HepG2 (cell line): ENCODE data around the gene STK38L. TPM values are rescaled to one million over a fixed set of nuclear protein-coding genes. Genes with fewer than 3 reads are reported as not detected.

ENCODE experiments used
- ATAC-seq: fragments of 200-7000 bp; cut with Tn5 transposase; 3 replicates; pipeline ENCODE4 v1.9.1; 2020; ENCODE audit warnings: mild to moderate bottlenecking, moderate library complexity
- BruUV-seq: library from RNA; stranded (reverse); fragments of 400-500 nt; replicated peaks from 2 replicates; lab custom pipeline; 2021; lab: Mats Ljungman, UMichigan
- CTCF ChIA-PET: fragments of 300-600 bp; formaldehyde crosslinking; extraction: SDS; loops from one replicate; lab custom pipeline; 2021; ENCODE audit warnings: low total read pairs, inconsistent platforms, low intra/inter-chr PET ratio; lab: Yijun Ruan, JAX
- POLR2A ChIA-PET: fragments of 350-600 bp; sonication (Branson Sonifier 250); formaldehyde crosslinking; loops from one replicate; lab custom pipeline; 2020; ENCODE audit warnings: antibody characterized with exemption, inconsistent platforms; lab: Yijun Ruan, JAX
- DNase-seq: peaks from one replicate; pipeline ENCODE4 v3.0.0-alpha.2; 2015; ENCODE audit warnings: low spot score
- FAIRE-seq: peaks from 3 replicates; lab custom pipeline; 2011; peaks lifted over from hg19 to GRCh38; lab: Jason Lieb, UNC
- H2AFZ ChIP-seq: one replicate; pipeline ENCODE4 v1.6.1; 2011; ENCODE audit warnings: low read length, inconsistent platforms
- H3K27ac ChIP-seq: fragments of 300-600 bp; 3 replicates; pipeline ENCODE4 v1.8.0; 2011; ENCODE audit warnings: mixed run types, mild to moderate bottlenecking, mixed read lengths, low read length, inconsistent platforms; ENCODE audit not compliant: insufficient read depth; ENCODE audit errors: extremely low read length
- H3K27me3 ChIP-seq, 2 experiments: fragments of 200-600 bp in 1 of 2; 2 replicates in 1 of 2; 3 replicates in 1 of 2; pipeline versions ENCODE4 v1.6.0 to v1.8.0; 2011; ENCODE audit warnings: low read length in 2 of 2, mild to moderate bottlenecking in 2 of 2, moderate library complexity in 2 of 2, inconsistent platforms in 1 of 2; ENCODE audit not compliant: insufficient read depth in 2 of 2, control insufficient read depth in 1 of 2
- H3K36me3 ChIP-seq, 2 experiments: fragments of 200-600 bp in 1 of 2; replicated peaks in 1 of 2; 2 replicates in 1 of 2; 3 replicates in 1 of 2; pipeline versions ENCODE4 v1.5.1 to v1.8.0; 2011; ENCODE audit warnings: low read length in 2 of 2, inconsistent platforms in 1 of 2; ENCODE audit not compliant: insufficient read depth in 2 of 2, control insufficient read depth in 1 of 2
- H3K4me1 ChIP-seq: 2 replicates; pipeline ENCODE4 v1.5.1; 2012; ENCODE audit warnings: low read length, inconsistent platforms; ENCODE audit not compliant: insufficient read depth
- H3K4me2 ChIP-seq: 2 replicates; pipeline ENCODE4 v1.6.0; 2011; ENCODE audit warnings: low read depth, low read length, inconsistent platforms
- H3K4me3 ChIP-seq, 3 experiments: fragments of 200-600 bp in 1 of 3; sonication (generic), shearing (Covaris generic) in 1 of 3; replicated peaks in 1 of 3; 2 replicates each; pipeline ENCODE4 v1.5.1; 2011 to 2016; ENCODE audit warnings: low read length in 3 of 3, inconsistent platforms in 2 of 3, low read depth in 2 of 3, mild to moderate bottlenecking in 2 of 3, control low read depth in 1 of 3, mixed read lengths in 1 of 3; ENCODE audit not compliant: insufficient read depth in 1 of 3
- H3K79me2 ChIP-seq: one replicate; pipeline ENCODE4 v1.6.1; 2011; ENCODE audit warnings: low read length, inconsistent platforms; ENCODE audit not compliant: insufficient read depth
- H3K9ac ChIP-seq: 2 replicates; pipeline ENCODE4 v1.6.0; 2011; ENCODE audit warnings: mild to moderate bottlenecking, low read depth, low read length, inconsistent platforms; ENCODE audit not compliant: insufficient read depth
- H3K9me3 ChIP-seq: 2 replicates; pipeline ENCODE4 v1.5.1; 2012; ENCODE audit warnings: mild to moderate bottlenecking, low read length
- H4K20me1 ChIP-seq: 2 replicates; pipeline ENCODE4 v1.6.0; 2011; ENCODE audit warnings: inconsistent platforms, mild to moderate bottlenecking, low read length, moderate library complexity; ENCODE audit not compliant: insufficient read depth
- ARID5B ChIP-seq: IDR thresholded peaks from 2 replicates; pipeline ENCODE4 v1.4.0; 2020; ENCODE audit warnings: mild to moderate bottlenecking, missing genetic modification reagents
- EP300 ChIP-seq, 3 experiments: sonication (generic) in 1 of 3; formaldehyde crosslinking in 1 of 3; IDR thresholded peaks; 2 replicates each; pipeline versions ENCODE4 v1.5.1 to v1.6.1; 2011 to 2020; ENCODE audit warnings: low read depth in 2 of 3, low read length in 2 of 3, borderline replicate concordance in 1 of 3, improper control_type of control experiment in 1 of 3, mild to moderate bottlenecking in 1 of 3, missing genetic modification reagents in 1 of 3, moderate library complexity in 1 of 3
- GATAD2A ChIP-seq: IDR thresholded peaks from 2 replicates; pipeline ENCODE4 v1.6.1; 2016
- GTF2F1 ChIP-seq: fragments of 150-350 bp; IDR thresholded peaks from 2 replicates; pipeline ENCODE4 v1.6.1; 2014; ENCODE audit warnings: low read length
- SAP130 ChIP-seq: IDR thresholded peaks from 2 replicates; pipeline ENCODE4 v1.6.1; 2016; ENCODE audit warnings: low read depth
- SCMH1 ChIP-seq: sonication (generic); formaldehyde crosslinking; IDR thresholded peaks from 2 replicates; pipeline ENCODE4 v1.9.0; 2021; ENCODE audit warnings: missing genetic modification reagents, mild to moderate bottlenecking, borderline replicate concordance
- WGBS: methylation state at CpG from one replicate; pipeline ENCODE4 v1.1.6; 2017; ENCODE audit warnings: low lambda C conversion rate; 5-methylcytosine and 5-hydroxymethylcytosine counted together
- in situ Hi-C: cut with HindIII; loops from 2 replicates; pipeline ENCODE4 v1.10.0; 2017; ENCODE audit warnings: low pct_unique_long_range_greater_than_20kb; ENCODE audit not compliant: extremely low pct_ligation_motif_present
- intact Hi-C: fragments of 100-400 bp; cut with micrococcal nuclease; formaldehyde crosslinking; loops from one replicate; pipeline ENCODE4 v1.10.0; 2022; ENCODE audit not compliant: unreplicated experiment
- polyA plus RNA-seq, 8 experiments: library from polyadenylated mRNA; depleted of rRNA in 3 of 8; stranded (reverse) in 7 of 8; unstranded in 1 of 8; fragments of >200 nt; fragmentation: Illumina TruSeq in 4 of 8; extraction: Trizol in 4 of 8; gene quantifications; 2 replicates each; pipeline versions ENCODE4 v1.2.1 to v1.2.3, GENCODE V29; 2011 to 2016; ENCODE audit warnings: low read depth in 4 of 8, missing spikeins in 1 of 8, mixed read lengths in 1 of 8; ENCODE audit not compliant: insufficient read depth in 1 of 8
- total RNA-seq, 5 experiments: library from RNA; depleted of rRNA; stranded (reverse); fragments of >200 nt; fragmentation: Illumina TruSeq; extraction: Trizol; gene quantifications; 2 replicates each; pipeline ENCODE4 v1.2.3, GENCODE V29; 2016; ENCODE audit warnings: low read depth in 1 of 5
- TF ChIP-seq, protein P1 (sequence below): sonication (generic); IDR thresholded peaks from 2 replicates; pipeline ENCODE4 v1.6.1; 2016; ENCODE audit warnings: low read depth, borderline replicate concordance

STK38L gene
- total and polyA plus RNA-seq, 2 of the 13 experiments (the other 11 are each of a cell fraction or from before 2014, with no cell fraction given): 6.1 to 26.4 TPM

GRCh38 chr12:27303139-27304111, 59.3 kb downstream of the STK38L start:
- intact Hi-C loops (loop anchor here (5.0 kb wide), 1 partner anchor 266 kb away; no protein-coding TSS in a partner anchor), in situ Hi-C loops (loop anchor here (10.0 kb wide), 1 partner anchor 269 kb away; no protein-coding TSS in a partner anchor)
- Histone ChIP-seq H3K9me3 (no peaks in the 10 kb centered on the region), H2AFZ (no peak overlapping the region), H3K4me3 (no peak overlapping the region), H3K4me1 (peaks cover 10% of the 10 kb centered on the region), H3K27ac (no peak overlapping the region), H3K36me3 (peaks cover 1 to 3% of the 10 kb centered on the region in 2 experiments; a peak in 1 of 5 replicates), H4K20me1 (no peaks in the 10 kb centered on the region; the same call in 1 of the 2 replicates), H3K79me2 (no peaks in the 10 kb centered on the region), H3K9ac (no peak overlapping the region), H3K27me3 (no peaks in the 10 kb centered on the region), H3K4me2 (no peak overlapping the region)
- no TSS peak for BruUV-seq
- ATAC-seq (peak; percentile 67), DNase-seq (no peak), FAIRE-seq (no peak)
- TF ChIP-seq, protein P1, sequence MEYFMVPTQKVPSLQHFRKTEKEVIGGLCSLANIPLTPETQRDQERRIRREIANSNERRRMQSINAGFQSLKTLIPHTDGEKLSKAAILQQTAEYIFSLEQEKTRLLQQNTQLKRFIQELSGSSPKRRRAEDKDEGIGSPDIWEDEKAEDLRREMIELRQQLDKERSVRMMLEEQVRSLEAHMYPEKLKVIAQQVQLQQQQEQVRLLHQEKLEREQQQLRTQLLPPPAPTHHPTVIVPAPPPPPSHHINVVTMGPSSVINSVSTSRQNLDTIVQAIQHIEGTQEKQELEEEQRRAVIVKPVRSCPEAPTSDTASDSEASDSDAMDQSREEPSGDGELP: peak; percentile 59; the same call in 1 of the 2 replicates
- TF ChIP-seq SCMH1 (CRISPR knock-in tag) (no peak), SAP130 (CRISPR knock-in tag) (0 out of 2 replicates have a peak, but pooled peaks have one; percentile 16), GTF2F1 (no peak), GATAD2A (CRISPR knock-in tag) (0 out of 2 replicates have a peak, but pooled peaks have one; percentile 21), ARID5B (CRISPR knock-in tag) (0 out of 2 replicates have a peak, but pooled peaks have one; percentile 26), EP300 (IDR thresholded peaks at IDR 0.05; ENCODE audit: low read depth in 2 of 2, low read length in 2 of 2) (0 out of 4 replicates have a peak, but pooled peaks of 1 of the 2 experiments have one; percentile 14), EP300 (CRISPR knock-in tag; IDR thresholded peaks at IDR 0.05; ENCODE audit: borderline replicate concordance) (no peak)
- WGBS: 59% methylated on average over 3 of the region's 3 CpGs
- POLR2A ChIA-PET: interaction anchor here (1.3 to 1.6 kb wide), 2 partner anchors 29 to 90 kb away, joined by 4 read pairs; partner anchors contain the start of gene BMAL2
- CTCF ChIA-PET: no interaction called here
